Measurements from ENCODE around the gene ECI2.

DNA sequence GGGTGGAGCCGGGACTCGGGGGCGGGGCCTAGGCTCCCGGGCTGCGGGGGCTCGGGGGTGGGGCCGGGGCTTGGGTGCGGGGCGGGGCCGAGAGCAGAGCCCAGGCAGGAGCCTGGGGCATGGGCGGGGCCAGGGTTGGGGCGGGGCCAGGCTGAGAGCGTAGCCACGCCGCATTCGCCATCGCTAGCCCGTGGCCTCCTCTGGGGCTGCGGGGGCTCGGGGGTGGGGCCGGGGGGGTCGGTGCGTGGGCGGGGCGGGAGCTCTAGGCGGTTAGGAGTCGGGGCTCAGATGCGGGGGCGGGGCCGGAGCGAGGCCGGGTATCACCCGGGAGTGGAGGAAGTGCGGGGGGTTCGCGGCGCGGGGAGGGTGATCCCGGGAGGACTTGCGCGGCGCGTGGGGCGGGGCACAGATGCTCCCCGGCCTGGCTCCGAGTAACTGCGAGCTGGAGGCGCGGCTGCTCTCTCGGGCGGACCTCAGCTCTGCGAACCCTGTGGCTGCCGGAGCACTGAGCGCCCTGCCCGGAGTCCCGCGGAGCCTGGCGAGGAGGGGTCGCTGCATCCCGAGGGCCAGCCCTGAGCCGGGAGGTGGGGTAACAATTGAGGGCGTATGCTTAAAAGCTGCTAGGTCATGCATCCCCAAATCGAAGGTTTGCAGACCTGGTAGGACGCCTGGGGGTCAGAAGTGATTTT lies 434 bp upstream of the ECI2 start:
- TF ChIP-seq, protein P1, sequence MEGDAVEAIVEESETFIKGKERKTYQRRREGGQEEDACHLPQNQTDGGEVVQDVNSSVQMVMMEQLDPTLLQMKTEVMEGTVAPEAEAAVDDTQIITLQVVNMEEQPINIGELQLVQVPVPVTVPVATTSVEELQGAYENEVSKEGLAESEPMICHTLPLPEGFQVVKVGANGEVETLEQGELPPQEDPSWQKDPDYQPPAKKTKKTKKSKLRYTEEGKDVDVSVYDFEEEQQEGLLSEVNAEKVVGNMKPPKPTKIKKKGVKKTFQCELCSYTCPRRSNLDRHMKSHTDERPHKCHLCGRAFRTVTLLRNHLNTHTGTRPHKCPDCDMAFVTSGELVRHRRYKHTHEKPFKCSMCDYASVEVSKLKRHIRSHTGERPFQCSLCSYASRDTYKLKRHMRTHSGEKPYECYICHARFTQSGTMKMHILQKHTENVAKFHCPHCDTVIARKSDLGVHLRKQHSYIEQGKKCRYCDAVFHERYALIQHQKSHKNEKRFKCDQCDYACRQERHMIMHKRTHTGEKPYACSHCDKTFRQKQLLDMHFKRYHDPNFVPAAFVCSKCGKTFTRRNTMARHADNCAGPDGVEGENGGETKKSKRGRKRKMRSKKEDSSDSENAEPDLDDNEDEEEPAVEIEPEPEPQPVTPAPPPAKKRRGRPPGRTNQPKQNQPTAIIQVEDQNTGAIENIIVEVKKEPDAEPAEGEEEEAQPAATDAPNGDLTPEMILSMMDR (IDR thresholded peaks at IDR 0.05 in 8 of 11, conservative IDR thresholded peaks at IDR 0.05 in 3 of 11) = no peak
- peak; percentile 84 to 89 (median 85) for TF ChIP-seq POLR2AphosphoS5 (IDR thresholded peaks at IDR 0.05)
